A673 (cell line): ENCODE results near the gene DLG2.
"Not testable (repeated sequence)": the region's sequence is repeated elsewhere in the genome, so short reads cannot be mapped to it uniquely, and the experiment has no call there.

Source experiments
- EZH2 ChIP-seq: fragments of 200-600 bp; sonication (generic); IDR thresholded peaks from 2 replicates; pipeline ENCODE4 v1.6.1; 2017; ENCODE audit warnings: borderline replicate concordance, low read depth, mild to moderate bottlenecking, mixed read lengths, antibody characterized with exemption, low read length; ENCODE audit not compliant: poor library complexity, severe bottlenecking
- TF ChIP-seq, protein P1 (sequence below): fragments of 300-800, 200-600 bp; sonication (generic); conservative IDR thresholded peaks from 2 replicates; pipeline ENCODE4 v1.5.1; 2017; ENCODE audit warnings: low read depth, mild to moderate bottlenecking, antibody characterized with exemption, low read length, moderate library complexity, mixed read lengths

DNA sequence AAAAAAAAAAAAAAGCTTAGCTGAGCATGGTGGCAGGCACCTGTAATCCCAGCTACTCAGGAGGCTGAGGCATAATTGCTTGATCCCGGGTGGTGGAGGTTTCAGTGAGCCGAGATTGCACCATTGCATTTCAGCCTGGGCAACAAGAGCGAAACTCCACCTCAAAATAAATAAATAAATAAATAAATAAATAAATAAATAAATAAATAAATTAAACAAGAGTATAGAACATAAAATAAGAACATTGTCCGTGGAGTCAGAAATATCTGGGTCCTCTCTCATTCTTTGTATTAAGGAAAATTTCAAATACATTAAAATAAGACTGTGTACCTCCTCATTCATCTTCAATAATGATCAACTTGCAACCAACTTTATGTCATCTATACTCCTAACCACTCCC is 843.0 kb downstream of the DLG2 start:
- TF ChIP-seq, protein P1, sequence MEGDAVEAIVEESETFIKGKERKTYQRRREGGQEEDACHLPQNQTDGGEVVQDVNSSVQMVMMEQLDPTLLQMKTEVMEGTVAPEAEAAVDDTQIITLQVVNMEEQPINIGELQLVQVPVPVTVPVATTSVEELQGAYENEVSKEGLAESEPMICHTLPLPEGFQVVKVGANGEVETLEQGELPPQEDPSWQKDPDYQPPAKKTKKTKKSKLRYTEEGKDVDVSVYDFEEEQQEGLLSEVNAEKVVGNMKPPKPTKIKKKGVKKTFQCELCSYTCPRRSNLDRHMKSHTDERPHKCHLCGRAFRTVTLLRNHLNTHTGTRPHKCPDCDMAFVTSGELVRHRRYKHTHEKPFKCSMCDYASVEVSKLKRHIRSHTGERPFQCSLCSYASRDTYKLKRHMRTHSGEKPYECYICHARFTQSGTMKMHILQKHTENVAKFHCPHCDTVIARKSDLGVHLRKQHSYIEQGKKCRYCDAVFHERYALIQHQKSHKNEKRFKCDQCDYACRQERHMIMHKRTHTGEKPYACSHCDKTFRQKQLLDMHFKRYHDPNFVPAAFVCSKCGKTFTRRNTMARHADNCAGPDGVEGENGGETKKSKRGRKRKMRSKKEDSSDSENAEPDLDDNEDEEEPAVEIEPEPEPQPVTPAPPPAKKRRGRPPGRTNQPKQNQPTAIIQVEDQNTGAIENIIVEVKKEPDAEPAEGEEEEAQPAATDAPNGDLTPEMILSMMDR = not testable (repeated sequence)
- TF ChIP-seq EZH2 = not testable (repeated sequence)
